ENCODE data around the gene CEMIP2.

CEMIP2 gene

DNA sequence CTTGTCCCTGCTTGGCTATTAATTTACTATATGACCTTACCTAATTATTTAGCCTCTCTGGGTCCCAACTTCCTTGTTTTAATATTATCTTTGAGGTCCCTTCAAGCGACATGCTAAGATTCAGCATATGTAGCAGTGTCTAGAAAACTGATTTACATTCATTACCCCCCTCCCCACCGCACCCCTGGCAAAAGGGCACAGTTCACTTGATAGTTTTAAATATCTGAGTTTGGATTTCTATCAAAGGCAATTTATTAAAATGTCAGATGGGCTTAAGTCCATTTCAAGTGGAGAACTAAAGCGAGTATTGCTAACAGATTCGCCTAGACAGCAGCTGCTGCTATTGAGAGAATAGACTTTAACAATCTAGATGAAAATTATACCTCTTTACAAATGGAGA lies 3.9 kb downstream of the CEMIP2 start:
- H3K27ac Mint-ChIP-seq: peak overlapping the region; percentile 98
- H3K27me3 Mint-ChIP-seq: no peaks in the 10 kb centered on the region
- peaks cover 67% of the 10 kb centered on the region for H3K4me1 Mint-ChIP-seq (ENCODE audit: low read depth)
- no peak for DNase-seq
- H3K36me3 Mint-ChIP-seq (ENCODE audit: low read depth): peaks cover 46% of the 10 kb centered on the region
- no peaks in the 10 kb centered on the region for H3K9me3 Mint-ChIP-seq
- peak overlapping the region; percentile 96 for H3K4me3 Mint-ChIP-seq

DNA sequence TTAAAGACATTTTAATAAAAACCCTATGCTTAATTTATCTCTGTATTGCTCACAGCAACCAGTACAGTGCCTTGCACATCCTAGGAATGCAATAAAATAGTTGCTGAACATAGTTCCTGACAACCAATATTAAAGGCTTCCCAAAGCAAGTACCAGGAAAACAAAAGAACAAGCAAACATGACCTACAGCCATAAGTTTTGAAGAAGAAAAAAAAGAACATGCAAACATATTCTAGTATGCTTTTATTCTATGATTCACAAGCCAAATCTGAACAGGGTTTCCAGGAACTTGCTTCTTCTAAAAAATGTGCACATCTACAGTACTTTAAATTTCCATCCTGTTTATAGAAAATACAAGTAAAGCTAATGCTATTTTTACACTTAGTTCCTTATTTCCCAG lies 4.5 kb downstream of the CEMIP2 start:
- Mint-ChIP-seq H3K27ac (peak overlapping the region; percentile 98), H3K4me3 (peak overlapping the region; percentile 96), H3K36me3 (ENCODE audit: low read depth) (peaks cover 52% of the 10 kb centered on the region), H3K9me3 (no peaks in the 10 kb centered on the region), H3K27me3 (no peaks in the 10 kb centered on the region), H3K4me1 (ENCODE audit: low read depth) (peaks cover 73% of the 10 kb centered on the region)
- no peak for DNase-seq

DNA sequence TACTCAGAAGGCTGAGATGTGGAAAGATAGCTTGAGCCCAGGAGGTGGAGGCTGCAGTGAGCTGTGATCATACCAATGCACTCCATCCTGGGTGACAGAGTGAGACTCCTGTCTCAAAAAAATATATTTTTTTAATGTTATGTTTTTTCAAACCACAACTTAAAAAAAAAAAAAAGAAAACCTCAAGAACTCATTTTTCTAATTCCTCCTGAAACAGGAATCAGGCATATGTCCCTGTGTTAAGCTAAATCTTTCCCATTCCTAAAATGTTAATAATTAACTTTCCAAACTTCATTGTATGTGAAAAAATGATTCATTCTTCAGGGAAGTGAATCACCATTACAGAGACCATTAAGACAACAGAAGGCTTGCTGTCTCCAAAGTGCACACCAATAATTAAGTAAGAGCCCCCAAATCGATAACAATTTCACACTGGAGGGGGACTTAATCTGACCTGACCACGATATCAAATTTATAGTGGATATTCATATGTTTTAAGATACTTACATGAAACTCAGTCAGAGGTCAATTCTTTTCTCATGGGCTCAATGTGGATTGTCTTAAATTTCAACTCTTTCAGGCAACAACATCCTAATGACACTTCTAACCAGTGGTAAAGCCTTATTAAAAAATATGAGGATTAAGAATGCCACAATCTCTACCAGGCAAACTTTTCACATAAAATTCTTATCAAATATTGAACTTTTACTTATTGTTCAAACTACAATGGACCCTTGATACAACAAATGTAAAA lies 5.2 kb downstream of the CEMIP2 start:
- peak overlapping the region; percentile 96 for H3K4me3 Mint-ChIP-seq
- no peaks in the 10 kb centered on the region for H3K9me3 Mint-ChIP-seq
- H3K27ac Mint-ChIP-seq: peak overlapping the region; percentile 98
- no peaks in the 10 kb centered on the region for H3K27me3 Mint-ChIP-seq
- H3K4me1 Mint-ChIP-seq (ENCODE audit: low read depth): peaks cover 80% of the 10 kb centered on the region
- no peak for DNase-seq
- H3K36me3 Mint-ChIP-seq (ENCODE audit: low read depth): peaks cover 57% of the 10 kb centered on the region

GRCh38 chr9:71761938-71762353 lies 6.4 kb downstream of the CEMIP2 start:
- Mint-ChIP-seq H3K4me1 (ENCODE audit: low read depth) (peaks cover 88% of the 10 kb centered on the region), H3K27me3 (no peaks in the 10 kb centered on the region), H3K9me3 (no peaks in the 10 kb centered on the region), H3K4me3 (peak overlapping the region; percentile 26), H3K27ac (peak overlapping the region; percentile 88), H3K36me3 (ENCODE audit: low read depth) (peaks cover 53% of the 10 kb centered on the region)
- DNase-seq: no peak

GRCh38 chr9:71760901-71761300 lies 7.4 kb downstream of the CEMIP2 start:
- peaks cover 89% of the 10 kb centered on the region for H3K4me1 Mint-ChIP-seq (ENCODE audit: low read depth)
- no peak for DNase-seq
- no peak overlapping the region for H3K4me3 Mint-ChIP-seq
- H3K36me3 Mint-ChIP-seq (ENCODE audit: low read depth): peaks cover 47% of the 10 kb centered on the region
- H3K27me3 Mint-ChIP-seq: no peaks in the 10 kb centered on the region
- no peaks in the 10 kb centered on the region for H3K9me3 Mint-ChIP-seq
- peak overlapping the region; percentile 22 for H3K27ac Mint-ChIP-seq

GRCh38 chr9:71758785-71759184 lies 9.5 kb downstream of the CEMIP2 start:
- H3K27me3 Mint-ChIP-seq: no peaks in the 10 kb centered on the region
- H3K9me3 Mint-ChIP-seq: no peaks in the 10 kb centered on the region
- peaks cover 46% of the 10 kb centered on the region for H3K36me3 Mint-ChIP-seq (ENCODE audit: low read depth)
- no peak for DNase-seq
- peaks cover 84% of the 10 kb centered on the region for H3K4me1 Mint-ChIP-seq (ENCODE audit: low read depth)
- H3K27ac Mint-ChIP-seq: peak overlapping the region; percentile 34
- no peak overlapping the region for H3K4me3 Mint-ChIP-seq

DNA sequence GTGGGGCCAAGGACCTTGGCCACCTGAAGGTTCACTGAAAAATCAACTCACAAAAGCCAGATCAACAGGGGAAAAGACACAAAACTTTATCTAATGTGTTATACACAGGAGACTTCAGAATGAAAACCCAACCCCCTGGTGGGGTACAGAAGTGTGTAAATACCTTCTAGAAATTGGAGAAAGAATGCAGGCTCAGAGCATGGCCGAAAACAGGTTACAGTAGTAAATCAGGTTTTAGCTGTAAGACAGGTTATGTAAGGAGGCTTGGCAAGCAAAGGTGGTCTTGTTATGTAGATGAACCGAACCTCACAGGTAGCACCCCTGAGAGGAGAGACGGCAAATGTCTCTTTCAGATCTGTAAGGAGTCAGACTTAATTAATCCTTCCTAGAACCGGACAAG lies 10.0 kb downstream of the CEMIP2 start:
- no peak overlapping the region for H3K27ac Mint-ChIP-seq
- peaks cover 47% of the 10 kb centered on the region for H3K36me3 Mint-ChIP-seq (ENCODE audit: low read depth)
- no peaks in the 10 kb centered on the region for H3K27me3 Mint-ChIP-seq
- H3K4me1 Mint-ChIP-seq (ENCODE audit: low read depth): peaks cover 81% of the 10 kb centered on the region
- no peak for DNase-seq
- no peak overlapping the region for H3K4me3 Mint-ChIP-seq
- H3K9me3 Mint-ChIP-seq: no peaks in the 10 kb centered on the region

DNA sequence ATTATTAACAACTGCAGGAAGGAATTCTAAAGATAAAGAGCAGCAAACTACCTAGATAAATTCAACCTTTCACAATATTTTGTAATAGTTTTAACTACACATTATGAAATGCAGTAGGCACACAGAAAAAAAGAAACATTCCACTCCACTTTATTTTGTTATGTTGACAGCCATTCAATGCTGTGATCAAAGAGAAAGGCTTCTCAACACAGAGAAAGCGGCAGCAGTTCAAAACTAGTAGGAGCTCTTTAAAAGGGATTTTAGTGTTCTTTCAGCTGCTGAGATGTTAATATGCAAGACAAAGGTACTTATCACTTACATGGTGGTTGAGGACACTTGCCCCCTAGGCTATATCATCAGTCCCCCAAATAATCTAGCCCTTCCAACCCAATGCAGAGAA lies 11.6 kb downstream of the CEMIP2 start:
- H3K27ac Mint-ChIP-seq: peak overlapping the region; percentile 45
- no peaks in the 10 kb centered on the region for H3K9me3 Mint-ChIP-seq

DNA sequence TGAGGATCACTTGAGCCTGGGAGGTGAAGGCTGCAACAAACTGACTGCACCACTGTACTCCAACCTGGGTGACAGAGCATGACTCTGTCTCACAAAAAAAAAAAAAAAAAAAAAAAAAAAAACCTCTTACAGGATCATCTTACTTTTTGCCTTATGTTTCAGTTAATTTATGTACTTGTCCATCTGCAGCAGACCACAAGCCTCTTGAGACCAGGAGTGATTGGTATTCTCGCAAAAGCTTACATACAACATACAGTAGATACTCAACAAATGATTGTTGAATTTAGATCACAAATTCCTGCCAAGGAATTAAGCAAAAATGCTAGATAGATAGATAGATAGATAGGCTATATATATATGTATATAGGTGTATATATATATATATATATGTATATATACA lies 12.4 kb downstream of the CEMIP2 start:
- Mint-ChIP-seq H3K9me3 (no peaks in the 10 kb centered on the region), H3K27me3 (no peaks in the 10 kb centered on the region), H3K4me1 (ENCODE audit: low read depth) (peaks cover 78% of the 10 kb centered on the region), H3K4me3 (no peak overlapping the region), H3K36me3 (ENCODE audit: low read depth) (peaks cover 42% of the 10 kb centered on the region), H3K27ac (peak overlapping the region; percentile 9)
- DNase-seq: no peak

More for the DNA sequence above, 11.6 kb downstream of the CEMIP2 start:
- Mint-ChIP-seq H3K4me3 (no peak overlapping the region), H3K4me1 (ENCODE audit: low read depth) (peaks cover 80% of the 10 kb centered on the region), H3K36me3 (ENCODE audit: low read depth) (peaks cover 44% of the 10 kb centered on the region), H3K27me3 (no peaks in the 10 kb centered on the region)
- DNase-seq: no peak

DNA sequence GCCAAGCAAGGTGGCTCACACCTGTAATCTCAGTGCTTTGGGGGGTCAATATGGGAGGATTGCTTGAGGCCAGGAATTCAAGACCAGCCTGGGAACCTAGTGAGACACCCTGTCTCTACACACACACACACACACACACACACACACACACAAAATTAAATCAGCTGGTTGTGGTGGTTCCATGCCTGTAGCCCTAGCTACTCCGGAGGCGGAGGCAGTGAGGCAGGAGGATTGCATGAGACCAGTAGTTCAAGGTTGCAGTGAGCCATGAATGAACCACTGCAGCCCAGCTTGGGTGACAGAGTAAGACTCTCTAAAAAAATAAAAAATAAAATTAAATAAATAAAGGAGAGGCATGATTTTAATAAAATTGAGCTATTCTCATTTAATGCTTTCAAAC lies 13.1 kb downstream of the CEMIP2 start:
- no peak overlapping the region for H3K27ac Mint-ChIP-seq
- H3K27me3 Mint-ChIP-seq: no peaks in the 10 kb centered on the region
- no peaks in the 10 kb centered on the region for H3K9me3 Mint-ChIP-seq
- H3K36me3 Mint-ChIP-seq (ENCODE audit: low read depth): peaks cover 41% of the 10 kb centered on the region
- peaks cover 73% of the 10 kb centered on the region for H3K4me1 Mint-ChIP-seq (ENCODE audit: low read depth)
- no peak for DNase-seq
- H3K4me3 Mint-ChIP-seq: no peak overlapping the region

DNA sequence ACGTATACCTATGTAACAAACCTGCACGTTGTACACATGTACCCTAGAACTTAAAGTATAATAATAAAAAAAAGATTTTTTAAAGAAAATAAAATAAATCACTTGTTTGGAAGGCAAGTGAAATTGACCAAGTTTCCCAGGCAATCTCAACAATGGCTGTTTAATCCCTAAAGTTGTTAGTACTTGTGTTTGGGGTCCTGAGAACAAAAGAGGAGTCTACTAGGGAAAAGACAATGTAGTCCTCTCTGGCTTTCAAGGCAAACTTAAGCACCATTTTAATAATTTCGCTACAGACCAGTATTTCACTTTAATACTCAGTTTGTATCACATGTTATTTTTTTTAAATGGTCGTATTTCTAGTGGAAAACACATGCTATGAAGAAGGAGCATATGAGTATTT lies 14.2 kb downstream of the CEMIP2 start:
- Mint-ChIP-seq H3K4me3 (no peak overlapping the region), H3K36me3 (ENCODE audit: low read depth) (peaks cover 46% of the 10 kb centered on the region), H3K9me3 (no peaks in the 10 kb centered on the region), H3K27ac (no peak overlapping the region), H3K27me3 (no peaks in the 10 kb centered on the region), H3K4me1 (ENCODE audit: low read depth) (peaks cover 74% of the 10 kb centered on the region)
- no peak for DNase-seq

DNA sequence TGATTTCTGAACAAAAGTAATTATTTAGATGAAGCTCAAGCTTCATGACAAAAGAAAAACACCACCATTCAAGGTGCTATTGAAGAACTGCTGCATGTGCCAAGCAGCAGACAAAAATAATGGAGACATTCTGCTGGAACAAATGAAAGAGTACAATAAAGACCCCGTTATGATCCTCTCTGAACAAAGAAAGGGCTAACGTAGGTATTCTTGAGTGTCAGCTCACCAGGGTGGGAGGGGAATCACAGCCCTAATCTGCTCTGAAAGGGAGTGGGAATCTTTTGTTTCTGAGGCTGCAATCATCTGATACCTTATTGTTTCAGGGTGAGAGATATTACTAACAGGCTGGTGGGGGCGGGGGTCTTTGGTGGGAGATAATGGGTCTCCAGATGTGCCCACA lies 15.4 kb downstream of the CEMIP2 start:
- no peak overlapping the region for H3K4me3 Mint-ChIP-seq

GRCh38 chr9:71752352-71752751 lies 16.0 kb downstream of the CEMIP2 start:
- Mint-ChIP-seq H3K4me3 (no peak overlapping the region), H3K27ac (no peak overlapping the region), H3K4me1 (ENCODE audit: low read depth) (peaks cover 72% of the 10 kb centered on the region), H3K9me3 (no peaks in the 10 kb centered on the region), H3K27me3 (no peaks in the 10 kb centered on the region), H3K36me3 (ENCODE audit: low read depth) (peaks cover 53% of the 10 kb centered on the region)
- DNase-seq: no peak

More for the DNA sequence above, 15.4 kb downstream of the CEMIP2 start:
- DNase-seq: no peak
- H3K4me1 Mint-ChIP-seq (ENCODE audit: low read depth): peaks cover 72% of the 10 kb centered on the region
- no peaks in the 10 kb centered on the region for H3K9me3 Mint-ChIP-seq
- H3K27ac Mint-ChIP-seq: no peak overlapping the region
- no peaks in the 10 kb centered on the region for H3K27me3 Mint-ChIP-seq
- peaks cover 50% of the 10 kb centered on the region for H3K36me3 Mint-ChIP-seq (ENCODE audit: low read depth)

DNA sequence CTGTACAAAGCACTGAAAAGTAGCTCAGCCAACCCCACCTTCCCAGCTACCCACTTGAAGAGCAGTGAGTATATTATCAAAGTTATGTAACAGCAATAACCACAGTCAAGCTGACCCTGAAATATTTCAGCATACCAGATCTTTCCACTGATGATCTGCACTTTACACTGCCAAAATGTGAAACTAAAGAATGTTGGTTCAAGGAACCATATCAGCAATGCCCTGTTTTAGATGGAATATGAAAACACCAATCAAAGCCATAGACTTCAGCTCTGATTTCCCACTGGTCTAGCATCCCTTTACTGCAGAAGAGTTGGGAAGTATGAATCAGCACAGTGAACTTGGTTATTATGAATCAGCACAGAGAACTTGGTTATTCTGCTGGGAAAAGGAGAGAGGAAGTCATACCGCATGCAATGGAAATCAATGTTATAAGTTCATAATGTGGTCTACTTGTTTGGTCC lies 20.0 kb downstream of the CEMIP2 start:
- no peak overlapping the region for H3K4me3 Mint-ChIP-seq
- H3K36me3 Mint-ChIP-seq (ENCODE audit: low read depth): peaks cover 81% of the 10 kb centered on the region
- H3K27ac Mint-ChIP-seq: peak overlapping the region; percentile 46

GRCh38 chr9:71747576-71747975 lies 20.7 kb downstream of the CEMIP2 start:
- DNase-seq: no peak
- Mint-ChIP-seq H3K27ac (peak overlapping the region; percentile 13), H3K27me3 (no peaks in the 10 kb centered on the region), H3K4me1 (ENCODE audit: low read depth) (peaks cover 51% of the 10 kb centered on the region), H3K36me3 (ENCODE audit: low read depth) (peaks cover 83% of the 10 kb centered on the region), H3K4me3 (no peak overlapping the region), H3K9me3 (no peaks in the 10 kb centered on the region)

More for the DNA sequence above, 20.0 kb downstream of the CEMIP2 start:
- Mint-ChIP-seq H3K4me1 (ENCODE audit: low read depth) (peaks cover 57% of the 10 kb centered on the region), H3K27me3 (no peaks in the 10 kb centered on the region), H3K9me3 (no peaks in the 10 kb centered on the region)
- DNase-seq: no peak
